ENCODE data around the gene UBE3D. TPM values are rescaled to one million over a fixed set of nuclear protein-coding genes. Genes with fewer than 3 reads are reported as not detected.

Gene UBE3D
- total and polyA plus RNA-seq, 2 of the 8 experiments (the other 6 are each of a cell fraction or from before 2014, with no cell fraction given) = 5.7 to 16.3 TPM

DNA sequence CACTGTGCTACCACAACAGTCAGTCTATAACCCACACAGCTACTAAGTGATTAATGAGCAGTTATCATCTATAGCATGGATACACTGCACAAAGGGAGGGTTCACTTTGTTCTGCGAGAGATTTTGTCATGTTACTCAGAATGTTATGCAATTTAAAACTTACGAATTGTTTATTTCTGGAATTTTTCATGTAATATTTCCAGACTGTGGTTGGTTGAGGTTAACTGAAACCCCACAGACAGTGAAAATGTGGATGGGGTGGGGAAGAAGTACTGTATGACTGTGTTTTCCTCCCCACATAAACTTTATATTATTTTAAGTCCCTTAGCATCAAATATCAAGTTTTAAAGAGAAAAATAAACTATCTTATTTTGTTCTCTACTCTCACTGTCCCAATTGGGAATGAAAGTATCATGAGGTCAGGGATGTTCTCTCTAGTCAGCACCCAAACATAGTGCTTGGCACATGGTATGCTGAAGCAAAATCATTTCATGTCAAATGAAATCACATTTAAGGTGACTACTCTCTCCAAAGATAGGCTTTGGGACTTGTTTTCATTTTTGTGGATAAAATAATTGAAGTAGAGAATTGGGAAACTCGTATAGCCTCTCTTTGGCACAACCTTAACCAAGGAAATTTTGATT, 27.2 kb upstream of the UBE3D start:
- no peak overlapping the region for H2BK20ac ChIP-seq (ENCODE audit: low read length)
- FAIRE-seq (no peak), DNase-seq (ENCODE audit: low read depth in 1 of 2, low spot score in 2 of 2) (no peak)
- H3K79me2 ChIP-seq (ENCODE audit: control insufficient read depth in 1 of 2, insufficient read depth in 2 of 2, low read length in 2 of 2) = peaks cover 0 to 8% of the 10 kb centered on the region in 2 experiments; a peak in 2 of 4 replicates
- H3K36me3 ChIP-seq (ENCODE audit: control insufficient read depth in 2 of 4, insufficient read depth in 4 of 4, low read length in 3 of 4) = no peaks in the 10 kb centered on the region
- 94% methylated on average over 3 of the region's 3 CpGs; no CpG with 5 or more reads in 1 of the 2 experiments for WGBS, 2 experiments (ENCODE audit: extremely low coverage in 1 of 2, insufficient coverage in 1 of 2, insufficient read length in 1 of 2, insufficient replicate concordance in 2 of 2, low coverage in 1 of 2, low lambda C conversion rate in 2 of 2, missing lambda C conversion rate in 1 of 2)
- H3K23ac ChIP-seq (ENCODE audit: insufficient read length) = no peak overlapping the region
- no peak overlapping the region for H3K14ac ChIP-seq (ENCODE audit: insufficient read length)
- H3K9me3 ChIP-seq (ENCODE audit: insufficient read depth in 2 of 2, low read depth in 1 of 2, low read length in 1 of 2) = no peaks in the 10 kb centered on the region
- no peak overlapping the region for H3K4ac ChIP-seq (replicated peaks; ENCODE audit: insufficient read length, low read depth, low read length)
- H2BK5ac ChIP-seq (ENCODE audit: low read depth, low read length) = no peak overlapping the region
- H3K18ac ChIP-seq (ENCODE audit: extremely low read depth, low read length) = no peak overlapping the region
- H2AK5ac ChIP-seq (ENCODE audit: low read depth, low read length) = no peak overlapping the region
- no peaks in the 10 kb centered on the region for H3K27me3 ChIP-seq (replicated peaks in 1 of 4; ENCODE audit: control insufficient read depth in 3 of 4, extremely low read depth in 1 of 4, insufficient read depth in 3 of 4, low read length in 3 of 4)
- H3K27ac ChIP-seq (ENCODE audit: low read depth, low read length) = no peak overlapping the region
- H3K4me1 ChIP-seq (replicated peaks in 1 of 4; ENCODE audit: control insufficient read depth in 3 of 4, insufficient read depth in 4 of 4, low read length in 3 of 4) = no peaks in the 10 kb centered on the region; a peak in 1 of 7 replicates
- no peak overlapping the region for H3K4me2 ChIP-seq (ENCODE audit: insufficient read depth in 1 of 2, low read depth in 2 of 2, low read length in 2 of 2)
- no peak overlapping the region for H3K4me3 ChIP-seq (ENCODE audit: extremely low read depth in 1 of 4, insufficient read depth in 2 of 4, low read depth in 3 of 4, low read length in 4 of 4)
- H4K91ac ChIP-seq (replicated peaks; ENCODE audit: insufficient read length, low read length) = no peak overlapping the region
- no peak overlapping the region for H2BK12ac ChIP-seq (ENCODE audit: low read depth, low read length)
- H3K23me2 ChIP-seq (ENCODE audit: low read depth, low read length) = no peaks in the 10 kb centered on the region
- H4K5ac ChIP-seq (ENCODE audit: insufficient read length, low read depth, low read length) = no peak overlapping the region
- H4K20me1 ChIP-seq (replicated peaks in 1 of 2; ENCODE audit: control insufficient read depth in 1 of 2, insufficient read depth in 2 of 2, low read length in 2 of 2) = no peaks in the 10 kb centered on the region
- H2AFZ ChIP-seq (ENCODE audit: low read length) = no peak overlapping the region
- no peak overlapping the region for H3K9ac ChIP-seq (replicated peaks in 1 of 4; ENCODE audit: extremely low read depth in 1 of 4, low read depth in 3 of 4, low read length in 3 of 4)
- H2BK15ac ChIP-seq (ENCODE audit: low read length) = no peak overlapping the region
- CTCF ChIA-PET (ENCODE audit: partially characterized antibody) = no interaction called here
- POLR2A ChIA-PET (ENCODE audit: partially characterized antibody) = no interaction called here
- H2BK120ac ChIP-seq (replicated peaks; ENCODE audit: low read depth, low read length) = no peak overlapping the region
- no peak overlapping the region for H3K56ac ChIP-seq (replicated peaks; ENCODE audit: insufficient read length, low read depth, low read length)
- H4K8ac ChIP-seq (ENCODE audit: extremely low read depth, insufficient read depth, low read length) = no peak overlapping the region
- no peaks in the 10 kb centered on the region for H3K79me1 ChIP-seq (ENCODE audit: low read depth, low read length)
- TF ChIP-seq, protein P1, sequence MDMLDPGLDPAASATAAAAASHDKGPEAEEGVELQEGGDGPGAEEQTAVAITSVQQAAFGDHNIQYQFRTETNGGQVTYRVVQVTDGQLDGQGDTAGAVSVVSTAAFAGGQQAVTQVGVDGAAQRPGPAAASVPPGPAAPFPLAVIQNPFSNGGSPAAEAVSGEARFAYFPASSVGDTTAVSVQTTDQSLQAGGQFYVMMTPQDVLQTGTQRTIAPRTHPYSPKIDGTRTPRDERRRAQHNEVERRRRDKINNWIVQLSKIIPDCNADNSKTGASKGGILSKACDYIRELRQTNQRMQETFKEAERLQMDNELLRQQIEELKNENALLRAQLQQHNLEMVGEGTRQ (IDR thresholded peaks at IDR 0.05; ENCODE audit: low read length) = no peak
- TF ChIP-seq CBX5 (IDR thresholded peaks at IDR 0.05; ENCODE audit: low read depth, low read length) (no peak), MAFK (IDR thresholded peaks at IDR 0.05; ENCODE audit: low read depth, low read length) (no peak), SP2 (IDR thresholded peaks at IDR 0.05; ENCODE audit: low read length) (no peak), SIX5 (IDR thresholded peaks at IDR 0.05; ENCODE audit: low read depth, low read length) (no peak), EGR1 (IDR thresholded peaks at IDR 0.05; ENCODE audit: borderline replicate concordance, low read depth, low read length) (no peak), KDM5A (IDR thresholded peaks at IDR 0.05; ENCODE audit: low read length) (no peak), RAD21 (IDR thresholded peaks at IDR 0.05 in 1 of 2, conservative IDR thresholded peaks at IDR 0.05 in 1 of 2; ENCODE audit: low read depth in 2 of 2, low read length in 2 of 2) (no peak), KDM1A (IDR thresholded peaks at IDR 0.05; ENCODE audit: borderline replicate concordance, low read length) (no peak), TCF12 (IDR thresholded peaks at IDR 0.05; ENCODE audit: low read depth, low read length) (no peak), JUND (IDR thresholded peaks at IDR 0.05; ENCODE audit: low read length) (no peak), CREB1 (IDR thresholded peaks at IDR 0.05) (no peak), SIRT6 (IDR thresholded peaks at IDR 0.05; ENCODE audit: low read length) (no peak), CHD2 (IDR thresholded peaks at IDR 0.05; ENCODE audit: low read length) (no peak)

Data from H1 (cell line).